ENCODE results near the gene LBH. TPM values are rescaled to one million over a fixed set of nuclear protein-coding genes. Genes with fewer than 3 reads are reported as not detected.

Gene LBH
- total RNA-seq, 1 donor from 2014 or later: 18.7 TPM

DNA sequence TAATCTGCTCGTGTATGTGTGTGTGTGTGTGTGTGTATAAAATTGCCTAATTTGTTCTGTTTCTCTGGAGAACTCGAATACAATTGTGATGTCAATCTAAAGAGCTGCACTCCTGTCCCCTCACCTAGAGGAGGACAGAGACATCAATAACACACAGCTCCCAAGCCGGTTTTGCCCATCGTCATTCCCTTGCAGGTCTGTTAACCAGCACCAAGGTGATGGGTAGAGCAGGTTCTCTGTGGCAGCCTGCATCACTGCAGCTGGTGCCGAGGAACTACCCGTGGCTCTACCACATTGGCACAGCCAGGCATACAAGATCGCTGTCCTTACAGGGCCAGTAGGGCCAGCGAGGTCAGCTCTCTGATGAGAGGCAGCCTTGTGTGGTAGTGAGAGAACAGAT lies 41.0 kb downstream of the LBH start:
- FAIRE-seq (no peak), DNase-seq (ENCODE audit: low read depth) (no peak)
- Histone ChIP-seq H3K4me3 (ENCODE audit: low read depth, low read length) (no peak overlapping the region), H3K27me3 (ENCODE audit: control insufficient read depth, insufficient read depth, low read length) (no peaks in the 10 kb centered on the region), H3K36me3 (ENCODE audit: control insufficient read depth, insufficient read depth, low read length) (no peaks in the 10 kb centered on the region)
- TF ChIP-seq, protein P1, sequence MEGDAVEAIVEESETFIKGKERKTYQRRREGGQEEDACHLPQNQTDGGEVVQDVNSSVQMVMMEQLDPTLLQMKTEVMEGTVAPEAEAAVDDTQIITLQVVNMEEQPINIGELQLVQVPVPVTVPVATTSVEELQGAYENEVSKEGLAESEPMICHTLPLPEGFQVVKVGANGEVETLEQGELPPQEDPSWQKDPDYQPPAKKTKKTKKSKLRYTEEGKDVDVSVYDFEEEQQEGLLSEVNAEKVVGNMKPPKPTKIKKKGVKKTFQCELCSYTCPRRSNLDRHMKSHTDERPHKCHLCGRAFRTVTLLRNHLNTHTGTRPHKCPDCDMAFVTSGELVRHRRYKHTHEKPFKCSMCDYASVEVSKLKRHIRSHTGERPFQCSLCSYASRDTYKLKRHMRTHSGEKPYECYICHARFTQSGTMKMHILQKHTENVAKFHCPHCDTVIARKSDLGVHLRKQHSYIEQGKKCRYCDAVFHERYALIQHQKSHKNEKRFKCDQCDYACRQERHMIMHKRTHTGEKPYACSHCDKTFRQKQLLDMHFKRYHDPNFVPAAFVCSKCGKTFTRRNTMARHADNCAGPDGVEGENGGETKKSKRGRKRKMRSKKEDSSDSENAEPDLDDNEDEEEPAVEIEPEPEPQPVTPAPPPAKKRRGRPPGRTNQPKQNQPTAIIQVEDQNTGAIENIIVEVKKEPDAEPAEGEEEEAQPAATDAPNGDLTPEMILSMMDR (IDR thresholded peaks at IDR 0.05; ENCODE audit: insufficient read depth, low read length, severe bottlenecking): no peak

DNA sequence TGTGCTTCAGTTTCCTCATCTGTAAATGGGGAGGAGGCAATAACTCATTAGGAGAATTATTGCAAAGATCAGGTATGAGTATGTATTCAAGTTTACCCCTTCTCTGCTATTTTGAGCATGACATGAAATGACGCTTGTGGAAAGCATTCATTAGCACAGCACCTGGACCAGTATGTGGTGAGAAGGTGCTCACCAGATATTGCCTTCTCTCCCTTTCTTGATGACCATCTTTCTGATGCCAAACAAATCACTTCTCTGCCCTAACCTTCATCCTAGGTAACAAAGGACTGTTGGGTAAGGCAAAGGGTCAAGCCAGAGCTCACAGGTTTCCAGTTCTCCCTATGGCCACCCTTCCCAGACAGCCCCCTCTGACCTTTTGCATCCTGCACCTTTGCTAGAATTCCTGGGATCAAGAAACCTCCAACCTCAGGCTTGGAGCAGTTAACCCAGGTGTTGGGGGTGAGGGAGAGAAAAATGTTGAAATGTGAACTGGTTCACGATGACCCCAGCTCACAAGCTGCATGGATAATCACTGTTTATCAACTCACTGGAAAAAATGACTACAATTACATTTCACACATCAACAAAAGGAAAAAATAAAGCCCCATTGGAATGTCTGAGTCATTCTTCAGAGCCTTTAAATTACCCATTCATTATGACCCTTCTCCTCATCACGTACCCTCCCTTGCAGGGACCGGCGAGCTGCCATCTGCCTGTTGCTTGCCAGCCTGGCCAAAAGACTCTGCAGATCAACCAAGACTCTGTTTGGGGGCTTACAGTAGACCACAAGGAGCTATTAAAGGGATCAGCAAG lies 41.6 kb downstream of the LBH start:
- H3K36me3 ChIP-seq (ENCODE audit: control insufficient read depth, insufficient read depth, low read length): no peaks in the 10 kb centered on the region
- no peak overlapping the region for H3K4me3 ChIP-seq (ENCODE audit: low read depth, low read length)
- FAIRE-seq (no peak), DNase-seq (ENCODE audit: low read depth) (peak; percentile 69)
- TF ChIP-seq, protein P1 (IDR thresholded peaks at IDR 0.05; ENCODE audit: insufficient read depth, low read length, severe bottlenecking): no peak
- no peaks in the 10 kb centered on the region for H3K27me3 ChIP-seq (ENCODE audit: control insufficient read depth, insufficient read depth, low read length)

DNA sequence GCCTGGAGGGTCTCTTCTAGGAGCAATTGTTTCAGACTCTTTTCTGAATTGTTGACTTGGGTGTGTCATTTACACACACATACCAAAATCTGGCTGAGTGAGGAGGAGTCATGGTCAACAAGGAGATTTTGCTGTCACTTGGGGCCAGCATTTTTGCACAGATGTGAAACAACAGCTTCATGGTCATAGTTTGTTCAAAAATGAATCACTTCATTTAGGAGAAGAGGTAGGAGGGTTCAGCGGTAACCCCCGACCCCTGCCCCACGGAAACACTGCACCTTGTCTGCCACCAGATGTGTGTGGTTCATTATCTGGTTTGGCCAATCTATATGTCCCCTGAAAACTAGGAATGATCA lies 42.2 kb downstream of the LBH start:
- no peak overlapping the region for H3K4me3 ChIP-seq (ENCODE audit: low read depth, low read length)
- no peaks in the 10 kb centered on the region for H3K36me3 ChIP-seq (ENCODE audit: control insufficient read depth, insufficient read depth, low read length)
- H3K27me3 ChIP-seq (ENCODE audit: control insufficient read depth, insufficient read depth, low read length): no peaks in the 10 kb centered on the region
- TF ChIP-seq, protein P1 (IDR thresholded peaks at IDR 0.05; ENCODE audit: insufficient read depth, low read length, severe bottlenecking): no peak
- FAIRE-seq: no peak
- DNase-seq (ENCODE audit: low read depth): peak; percentile 50

DNA sequence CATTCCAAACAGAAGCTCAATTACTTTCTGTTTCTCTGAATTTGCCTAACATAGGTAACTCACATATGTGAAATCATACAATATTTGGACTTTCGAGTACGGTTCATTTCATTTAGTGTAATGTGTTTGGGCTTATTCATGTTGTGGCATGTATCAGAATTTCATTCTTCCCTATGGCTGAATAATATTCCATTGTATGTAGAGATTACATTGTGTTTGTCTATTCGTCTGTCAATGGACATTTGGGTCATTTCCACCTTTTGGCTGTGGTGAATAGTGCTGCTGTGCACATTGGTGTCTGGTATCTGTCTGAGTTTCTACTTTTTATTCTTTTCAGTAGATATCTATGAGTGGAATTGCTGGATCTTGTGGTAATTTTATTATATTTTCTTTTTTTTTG lies 43.9 kb downstream of the LBH start:
- peak; percentile 91 for DNase-seq (ENCODE audit: low read depth)
- Histone ChIP-seq H3K27me3 (ENCODE audit: control insufficient read depth, insufficient read depth, low read length) (no peaks in the 10 kb centered on the region), H3K36me3 (ENCODE audit: control insufficient read depth, insufficient read depth, low read length) (no peaks in the 10 kb centered on the region), H3K4me3 (ENCODE audit: low read depth, low read length) (no peak overlapping the region)
- TF ChIP-seq, protein P1 (IDR thresholded peaks at IDR 0.05; ENCODE audit: insufficient read depth, low read length, severe bottlenecking): no peak
- no peak for FAIRE-seq

DNA sequence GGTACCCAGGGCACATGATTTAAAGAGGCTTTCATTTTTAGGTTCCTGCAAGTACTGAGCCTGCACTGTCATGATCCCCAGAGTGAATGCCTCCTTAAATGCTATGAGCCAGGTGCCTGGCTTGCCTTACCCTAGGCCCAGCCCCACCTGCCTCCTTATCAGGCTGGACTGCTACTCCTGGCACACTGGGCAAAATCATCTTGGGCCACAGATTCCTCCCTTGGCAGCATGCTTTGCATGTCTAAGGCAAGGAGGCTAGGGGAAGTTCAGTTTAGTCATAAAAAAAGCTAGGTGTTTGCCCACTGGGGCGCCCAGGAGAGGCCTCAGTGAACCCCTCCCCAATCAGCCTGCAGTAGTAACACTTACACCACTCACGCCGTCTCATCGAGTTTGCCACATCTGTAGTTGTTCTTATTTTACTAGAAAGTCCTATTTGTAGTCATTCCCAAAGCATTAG lies 45.1 kb downstream of the LBH start:
- FAIRE-seq: no peak
- H3K36me3 ChIP-seq (ENCODE audit: control insufficient read depth, insufficient read depth, low read length): no peaks in the 10 kb centered on the region
- TF ChIP-seq, protein P1 (IDR thresholded peaks at IDR 0.05; ENCODE audit: insufficient read depth, low read length, severe bottlenecking): no peak
- H3K4me3 ChIP-seq (ENCODE audit: low read depth, low read length): no peak overlapping the region
- no peak for DNase-seq (ENCODE audit: low read depth)
- no peaks in the 10 kb centered on the region for H3K27me3 ChIP-seq (ENCODE audit: control insufficient read depth, insufficient read depth, low read length)

DNA sequence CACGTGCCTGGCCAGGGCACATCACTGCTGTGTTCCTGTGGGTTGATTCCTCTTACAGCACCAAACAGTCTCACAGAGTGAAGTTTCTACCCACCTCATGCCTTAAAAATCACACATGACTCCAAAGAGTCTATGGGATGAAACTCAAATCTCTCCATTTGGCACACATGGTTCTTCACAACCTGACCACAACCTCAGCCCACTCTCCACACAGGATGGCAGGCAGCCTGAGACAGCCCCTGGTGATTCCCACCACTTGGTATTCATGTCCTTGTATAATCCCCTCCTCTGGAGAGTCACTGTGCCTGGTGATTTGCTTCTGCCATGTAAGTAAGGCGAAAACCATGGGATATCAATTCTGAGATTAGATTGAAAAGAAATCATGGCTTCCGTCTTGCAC lies 46.2 kb downstream of the LBH start:
- H3K27me3 ChIP-seq (ENCODE audit: control insufficient read depth, insufficient read depth, low read length): no peaks in the 10 kb centered on the region
- H3K36me3 ChIP-seq (ENCODE audit: control insufficient read depth, insufficient read depth, low read length): no peaks in the 10 kb centered on the region
- TF ChIP-seq, protein P1 (IDR thresholded peaks at IDR 0.05; ENCODE audit: insufficient read depth, low read length, severe bottlenecking): no peak
- no peak for FAIRE-seq
- no peak for DNase-seq (ENCODE audit: low read depth)
- no peak overlapping the region for H3K4me3 ChIP-seq (ENCODE audit: low read depth, low read length)
